C4-2B (cell line): ENCODE measurements around the gene ADGRA1.

Experiments used
- H3K27ac ChIP-seq: fragments of 450-650 bp; 2 replicates; pipeline ENCODE4 v1.5.1; 2017
- ZFX ChIP-seq: fragments of 450-650 bp; IDR thresholded peaks from 2 replicates; pipeline ENCODE4 v1.6.1; 2017
- TF ChIP-seq, protein P1 (sequence below): fragments of 450-650 bp; conservative IDR thresholded peaks from 2 replicates; pipeline ENCODE4 v1.5.1; 2017; ENCODE audit warnings: mild to moderate bottlenecking

Gene ADGRA1, protein sequence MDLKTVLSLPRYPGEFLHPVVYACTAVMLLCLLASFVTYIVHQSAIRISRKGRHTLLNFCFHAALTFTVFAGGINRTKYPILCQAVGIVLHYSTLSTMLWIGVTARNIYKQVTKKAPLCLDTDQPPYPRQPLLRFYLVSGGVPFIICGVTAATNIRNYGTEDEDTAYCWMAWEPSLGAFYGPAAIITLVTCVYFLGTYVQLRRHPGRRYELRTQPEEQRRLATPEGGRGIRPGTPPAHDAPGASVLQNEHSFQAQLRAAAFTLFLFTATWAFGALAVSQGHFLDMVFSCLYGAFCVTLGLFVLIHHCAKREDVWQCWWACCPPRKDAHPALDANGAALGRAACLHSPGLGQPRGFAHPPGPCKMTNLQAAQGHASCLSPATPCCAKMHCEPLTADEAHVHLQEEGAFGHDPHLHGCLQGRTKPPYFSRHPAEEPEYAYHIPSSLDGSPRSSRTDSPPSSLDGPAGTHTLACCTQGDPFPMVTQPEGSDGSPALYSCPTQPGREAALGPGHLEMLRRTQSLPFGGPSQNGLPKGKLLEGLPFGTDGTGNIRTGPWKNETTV

GRCh38 chr10:133087679-133088178 is at the start of gene ADGRA1:
ADGRA1 (plus strand) TSS chr10:133087924; CDS start chr10:133088910, 986 bp downstream.
- TF ChIP-seq, protein P1, sequence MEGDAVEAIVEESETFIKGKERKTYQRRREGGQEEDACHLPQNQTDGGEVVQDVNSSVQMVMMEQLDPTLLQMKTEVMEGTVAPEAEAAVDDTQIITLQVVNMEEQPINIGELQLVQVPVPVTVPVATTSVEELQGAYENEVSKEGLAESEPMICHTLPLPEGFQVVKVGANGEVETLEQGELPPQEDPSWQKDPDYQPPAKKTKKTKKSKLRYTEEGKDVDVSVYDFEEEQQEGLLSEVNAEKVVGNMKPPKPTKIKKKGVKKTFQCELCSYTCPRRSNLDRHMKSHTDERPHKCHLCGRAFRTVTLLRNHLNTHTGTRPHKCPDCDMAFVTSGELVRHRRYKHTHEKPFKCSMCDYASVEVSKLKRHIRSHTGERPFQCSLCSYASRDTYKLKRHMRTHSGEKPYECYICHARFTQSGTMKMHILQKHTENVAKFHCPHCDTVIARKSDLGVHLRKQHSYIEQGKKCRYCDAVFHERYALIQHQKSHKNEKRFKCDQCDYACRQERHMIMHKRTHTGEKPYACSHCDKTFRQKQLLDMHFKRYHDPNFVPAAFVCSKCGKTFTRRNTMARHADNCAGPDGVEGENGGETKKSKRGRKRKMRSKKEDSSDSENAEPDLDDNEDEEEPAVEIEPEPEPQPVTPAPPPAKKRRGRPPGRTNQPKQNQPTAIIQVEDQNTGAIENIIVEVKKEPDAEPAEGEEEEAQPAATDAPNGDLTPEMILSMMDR = no peak
- TF ChIP-seq ZFX = no peak
- no peak within 1 kb of the TSS for H3K27ac ChIP-seq

DNA sequence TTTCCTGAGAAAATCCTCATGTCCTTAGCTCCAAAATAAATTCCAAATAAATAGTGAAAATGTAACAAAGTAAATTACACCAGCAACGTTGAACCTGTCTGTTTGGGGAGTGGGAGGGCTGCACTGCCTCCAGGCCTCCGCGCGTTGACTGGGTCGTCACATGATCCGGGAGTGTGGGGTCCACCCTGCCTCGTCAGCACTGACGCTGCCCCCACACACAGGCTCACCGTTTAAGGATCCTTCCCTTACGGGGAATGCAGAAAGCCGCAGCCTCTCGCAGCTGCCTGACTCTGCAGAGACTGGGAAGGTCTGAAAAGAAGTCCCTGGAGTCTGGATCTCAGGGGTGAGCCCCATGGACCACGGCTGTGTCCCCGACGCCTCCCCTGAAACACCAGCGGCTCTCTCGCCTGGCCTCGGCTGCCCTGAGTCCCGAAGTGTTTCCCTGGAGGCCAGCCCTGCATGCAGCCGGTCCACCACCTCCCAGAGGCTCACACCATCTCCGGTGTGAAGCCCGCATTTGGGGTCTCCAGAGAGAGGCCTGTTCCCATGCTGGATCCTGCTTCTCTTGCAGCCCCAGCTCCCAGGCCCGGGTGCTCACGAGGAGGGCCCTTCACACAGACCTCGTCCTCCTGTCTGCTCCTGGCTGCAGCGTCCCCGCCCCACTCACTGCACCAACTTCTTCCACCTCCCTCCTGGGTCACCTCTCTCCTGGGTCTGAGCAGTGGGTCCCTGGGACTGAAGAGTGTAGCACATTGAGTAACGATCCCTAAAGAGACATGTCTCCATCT is 49.5 kb upstream of the ADGRA1 start:
- TF ChIP-seq ZFX = no peak
- H3K27ac ChIP-seq = no peak overlapping the region

- H3K27ac ChIP-seq = no peak overlapping the region
- no peak for TF ChIP-seq ZFX
- TF ChIP-seq, protein P1 = no peak
Observed at GRCh38 chr10:133039107-133039802, 48.5 kb upstream of the ADGRA1 start.

- TF ChIP-seq ZFX = no peak
- TF ChIP-seq, protein P1 = no peak
- no peak overlapping the region for H3K27ac ChIP-seq
Observed at GRCh38 chr10:133039803-133040165, 47.9 kb upstream of the ADGRA1 start.

- H3K27ac ChIP-seq = no peak overlapping the region
- TF ChIP-seq, protein P1 = no peak
- TF ChIP-seq ZFX = no peak
Observed at GRCh38 chr10:133040198-133040597, 47.5 kb upstream of the ADGRA1 start.

DNA sequence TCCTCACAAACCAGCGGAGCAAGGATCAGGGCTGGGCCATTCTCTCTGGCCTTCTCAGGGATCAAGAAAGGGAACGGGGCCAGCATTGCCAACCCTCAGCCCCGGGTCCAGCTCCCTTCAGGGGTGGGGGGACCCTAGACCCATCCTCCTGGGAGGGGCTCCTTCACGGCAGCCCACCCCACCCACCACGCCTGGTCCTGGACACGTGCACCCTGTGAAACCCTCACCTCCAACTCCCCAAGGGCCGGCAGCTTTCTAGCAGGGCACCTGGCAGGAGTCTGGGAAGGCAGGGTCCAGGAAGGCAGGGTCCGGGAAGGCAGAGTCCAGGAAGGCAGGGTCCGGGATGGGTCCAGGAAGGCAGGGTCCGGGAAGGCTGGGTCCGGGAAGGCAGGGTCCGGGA is 46.6 kb upstream of the ADGRA1 start:
- no peak for TF ChIP-seq ZFX
- TF ChIP-seq, protein P1 = no peak
- H3K27ac ChIP-seq = no peak overlapping the region

GRCh38 chr10:133042061-133042460 is 45.7 kb upstream of the ADGRA1 start:
- no peak overlapping the region for H3K27ac ChIP-seq
- TF ChIP-seq, protein P1 = no peak
- no peak for TF ChIP-seq ZFX
